ENCODE results near the gene PPP2R2B. TPM values are rescaled to one million over a fixed set of nuclear protein-coding genes. Genes with fewer than 3 reads are reported as not detected.

Gene PPP2R2B
- polyA plus RNA-seq, 12 donors, result 1.2 to 7.7 (median 2.0) TPM; not detected in 2

DNA sequence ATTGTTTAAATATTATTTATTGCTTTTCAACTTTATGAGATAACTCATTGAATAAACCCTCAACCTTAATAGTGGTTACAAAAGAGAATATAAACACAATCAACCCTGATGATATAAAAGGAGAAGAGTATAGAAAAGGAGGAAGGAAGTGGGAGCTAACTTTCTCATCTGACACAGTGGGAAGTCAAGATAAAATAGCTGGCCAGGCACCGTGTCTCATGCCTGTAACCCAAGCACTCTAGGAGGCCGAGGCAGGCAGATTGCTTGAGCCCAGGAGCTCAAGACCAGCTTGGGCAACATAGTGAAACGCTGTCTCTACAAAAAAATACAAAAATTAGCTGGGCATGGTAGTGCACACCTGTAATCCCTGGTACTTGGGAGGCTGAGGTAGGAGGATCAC, 93.5 kb downstream of the PPP2R2B start:
- no peak for DNase-seq

DNA sequence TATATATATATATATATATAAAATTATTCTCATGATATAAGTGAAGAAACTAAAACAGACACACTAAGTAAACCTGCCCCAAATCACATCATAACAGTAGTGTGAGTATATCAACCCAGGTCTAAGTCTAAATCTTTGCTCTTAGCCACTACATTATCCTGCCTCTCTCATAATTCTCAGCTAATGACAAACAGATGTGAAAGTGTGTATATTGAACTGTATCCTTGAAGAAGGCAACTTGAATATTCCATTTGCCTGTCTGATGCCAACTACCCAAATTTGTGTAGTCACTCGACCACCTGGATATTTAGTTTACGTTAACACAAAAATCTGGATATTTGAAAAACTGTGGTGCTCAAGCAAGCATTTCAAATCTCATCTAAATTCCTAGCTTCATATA, 97.4 kb downstream of the PPP2R2B start:
- DNase-seq, result no peak

DNA sequence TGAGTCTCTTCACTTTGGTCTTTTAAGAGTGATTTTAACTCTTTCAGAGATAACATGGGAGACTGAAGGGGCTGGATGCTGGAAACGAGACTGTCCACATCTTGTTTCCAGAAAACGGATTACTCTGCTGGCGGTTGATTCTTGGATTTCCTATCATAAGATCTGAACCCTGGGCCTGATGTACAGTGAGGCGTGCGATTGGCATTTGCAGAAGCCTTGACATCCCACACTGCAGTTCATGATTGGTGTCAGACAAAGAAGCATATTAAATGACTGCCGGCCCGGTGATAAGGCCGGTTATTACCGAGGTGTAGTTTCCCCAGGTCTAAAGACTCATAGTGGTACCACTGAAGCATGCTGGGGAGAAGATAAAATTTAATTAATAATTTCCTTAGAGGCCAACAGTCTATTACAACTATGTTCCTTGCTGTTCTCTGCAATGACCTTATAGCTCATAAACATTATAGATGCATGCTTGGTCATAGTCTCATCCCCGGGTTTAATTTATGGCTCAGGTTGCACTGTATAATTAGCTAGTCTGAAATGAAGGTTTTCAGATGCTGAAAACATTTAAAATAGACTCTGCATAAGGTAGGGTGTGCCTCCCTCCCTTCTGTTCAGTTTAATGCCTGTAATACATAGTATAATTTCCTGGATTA, 99.2 kb downstream of the PPP2R2B start:
- no peak for DNase-seq

DNA sequence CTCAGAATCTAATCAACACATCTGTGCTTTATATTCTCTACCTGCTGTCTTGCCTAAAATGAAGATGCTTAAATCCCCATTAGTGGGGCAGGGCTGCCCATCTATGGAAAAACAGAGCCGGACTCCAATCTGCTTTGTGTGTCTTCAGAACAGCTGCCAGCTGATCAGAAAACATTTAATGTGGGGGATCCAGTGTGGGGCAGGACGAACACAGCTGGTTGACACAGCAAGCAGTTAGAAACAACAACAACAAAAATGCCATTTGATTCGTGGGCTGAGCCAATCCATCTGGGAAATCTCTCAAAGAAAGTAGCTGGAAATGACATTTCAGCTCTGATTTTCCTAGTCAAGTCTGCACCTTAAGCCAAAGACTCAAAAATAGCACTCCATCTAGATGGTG, 99.8 kb downstream of the PPP2R2B start:
- DNase-seq, result no peak

DNA sequence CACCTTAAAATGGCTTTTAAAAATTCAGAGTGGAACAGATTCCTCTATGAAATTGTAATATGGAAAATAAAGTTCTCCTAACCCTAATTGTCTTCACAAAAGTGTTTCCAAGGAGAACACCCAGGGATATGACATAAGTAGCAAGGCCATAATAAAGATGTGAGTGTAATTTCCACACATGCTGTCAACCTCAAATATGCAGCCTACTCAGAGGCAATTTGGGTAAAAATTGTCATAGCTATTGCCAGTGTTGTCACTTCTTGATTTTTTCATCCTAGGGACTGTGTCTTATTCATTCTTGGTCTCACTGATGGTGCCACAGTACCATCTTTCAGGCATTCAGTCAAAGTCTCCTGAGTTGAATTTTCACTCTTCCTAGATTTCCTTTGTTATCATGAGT, 100.3 kb downstream of the PPP2R2B start:
- DNase-seq, result no peak

DNA sequence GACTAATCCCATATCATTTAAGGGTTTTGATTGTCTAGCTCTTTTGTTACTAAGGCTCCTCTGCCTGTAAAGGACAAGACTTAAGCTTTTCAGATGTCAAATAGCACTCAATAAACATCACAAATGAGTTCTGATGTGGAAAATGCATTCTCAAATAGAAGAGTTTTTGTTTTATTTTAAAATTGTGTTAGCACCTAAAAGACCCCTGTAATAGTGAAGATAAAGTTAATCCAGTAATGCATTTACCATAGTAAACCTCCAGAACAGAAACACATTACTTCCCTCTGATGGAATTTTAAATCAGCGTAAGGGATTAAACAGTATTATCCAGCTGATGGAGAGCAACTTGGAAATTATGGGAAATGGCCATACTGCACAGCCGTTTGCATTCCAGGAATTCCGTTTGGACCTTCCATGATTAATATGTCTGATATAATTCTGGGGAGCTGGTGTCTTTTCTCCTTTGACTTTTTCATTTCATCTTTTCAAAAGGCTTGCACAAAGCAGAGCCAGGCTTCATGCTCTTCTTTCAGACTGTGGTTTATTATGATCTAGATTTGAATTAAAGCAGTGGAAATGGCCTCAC, 105.6 kb downstream of the PPP2R2B start:
- DNase-seq, result no peak

DNA sequence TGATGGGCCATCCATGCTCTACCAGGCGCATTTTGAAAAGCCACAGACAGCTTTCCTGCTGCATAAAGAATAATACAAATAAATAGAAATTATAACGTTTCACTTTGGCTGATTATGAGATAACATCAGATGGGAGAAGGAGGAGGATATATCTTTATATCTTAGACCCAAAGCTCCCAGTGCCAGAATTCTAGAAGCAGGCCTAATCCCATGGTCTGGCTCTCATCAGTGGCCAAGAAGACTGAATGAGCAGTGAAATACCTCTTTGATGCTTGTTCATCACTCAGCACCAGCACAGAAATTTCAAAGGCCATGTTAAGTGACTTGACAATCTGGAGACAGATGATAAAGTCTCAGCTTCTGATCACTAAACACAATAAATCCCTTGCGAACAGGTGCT, 107.6 kb downstream of the PPP2R2B start:
- DNase-seq, result no peak

- no peak for DNase-seq
These were observed 108.0 kb downstream of the PPP2R2B start for GRCh38 chr5:146770546-146770945.

DNA sequence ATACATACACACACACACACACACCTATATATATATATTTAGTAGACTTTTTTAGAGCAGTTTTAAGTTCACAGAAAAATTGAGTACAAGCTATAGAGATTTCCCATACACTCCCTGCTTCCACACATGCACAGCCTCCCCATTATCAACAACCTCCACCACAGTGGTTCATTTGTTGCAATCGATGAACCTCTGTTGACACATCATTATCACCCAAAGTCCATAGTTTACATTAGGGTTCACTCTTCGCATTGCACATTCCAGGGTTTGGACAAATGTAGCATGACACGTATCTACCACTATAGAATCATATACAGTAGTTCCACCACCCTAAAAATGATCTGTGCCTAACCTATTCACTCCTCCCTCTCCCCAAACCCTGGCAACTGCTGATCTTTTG, 111.0 kb downstream of the PPP2R2B start:
- DNase-seq, result no peak

DNA sequence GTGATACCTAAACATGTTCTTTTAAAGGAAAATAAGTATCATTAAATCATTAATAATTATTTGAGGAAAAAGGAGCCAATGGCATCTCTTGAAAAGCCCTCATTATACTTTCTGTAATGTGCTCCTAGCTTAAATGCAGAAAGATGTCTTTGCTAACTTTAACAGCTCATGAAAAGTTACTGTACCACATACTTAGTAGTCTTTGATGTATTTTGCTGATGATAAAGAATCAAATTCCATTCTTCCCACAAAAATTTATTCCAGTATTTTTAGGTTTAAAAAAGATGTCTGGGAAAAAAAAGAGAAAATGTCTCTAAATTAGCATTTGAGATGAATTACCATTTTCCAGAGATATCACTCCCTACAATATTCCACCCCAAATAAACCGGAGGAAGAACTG, 112.5 kb downstream of the PPP2R2B start:
- no peak for DNase-seq

DNA sequence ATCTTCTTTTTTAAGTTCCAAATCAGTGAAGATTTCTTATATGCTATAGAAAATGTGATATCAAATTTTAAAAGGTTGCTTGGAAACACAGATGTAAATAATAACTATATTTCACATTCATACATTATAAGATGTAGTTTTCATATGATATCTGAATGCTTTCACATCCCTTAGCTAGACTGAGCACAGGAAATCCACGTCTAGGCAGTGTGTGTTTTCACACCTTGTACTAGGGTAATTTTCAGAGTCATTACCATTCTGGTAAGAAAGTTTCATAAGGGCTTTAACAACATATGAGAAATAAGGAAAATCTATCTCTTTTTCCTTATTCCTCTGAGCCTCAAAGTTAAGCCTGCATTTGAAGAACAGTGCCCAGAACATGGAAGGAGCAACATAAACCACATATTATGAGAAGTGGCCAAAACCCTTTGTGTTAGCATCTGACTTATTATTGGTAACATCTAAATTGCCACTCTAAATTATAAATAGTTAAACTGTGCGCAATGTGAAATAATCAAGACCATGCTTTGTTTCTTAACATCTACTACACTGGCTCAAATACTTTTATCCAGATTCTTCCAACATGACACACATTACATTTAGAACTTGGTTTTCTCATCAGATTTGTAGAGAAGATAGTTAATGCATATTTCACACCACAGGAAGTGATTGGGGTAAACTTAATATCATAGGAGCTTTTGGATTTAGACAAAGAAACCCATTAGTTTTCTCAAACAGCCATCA, 113.3 kb downstream of the PPP2R2B start:
- DNase-seq, result no peak

- DNase-seq, result no peak
These were observed 115.7 kb downstream of the PPP2R2B start for GRCh38 chr5:146762830-146763229.

DNA sequence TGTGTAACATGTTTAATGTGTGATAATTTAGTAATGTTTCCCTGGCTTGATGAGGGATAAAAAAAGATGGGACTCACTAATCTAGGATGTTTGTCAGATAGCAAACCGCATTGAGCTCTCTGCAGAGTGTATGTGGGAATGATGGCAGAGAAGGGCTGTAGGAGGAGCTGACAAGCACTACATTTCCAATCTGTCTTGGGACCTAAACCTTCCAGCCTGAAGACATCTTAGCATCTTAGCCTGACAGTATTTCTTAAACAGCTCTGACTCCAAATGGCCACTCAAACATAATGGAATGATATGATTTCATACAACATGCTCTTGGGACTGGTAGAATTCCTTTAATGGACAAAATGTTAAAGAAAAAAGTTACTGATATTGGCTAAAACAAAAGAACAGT, 116.7 kb downstream of the PPP2R2B start:
- peak; percentile 33 for DNase-seq

DNA sequence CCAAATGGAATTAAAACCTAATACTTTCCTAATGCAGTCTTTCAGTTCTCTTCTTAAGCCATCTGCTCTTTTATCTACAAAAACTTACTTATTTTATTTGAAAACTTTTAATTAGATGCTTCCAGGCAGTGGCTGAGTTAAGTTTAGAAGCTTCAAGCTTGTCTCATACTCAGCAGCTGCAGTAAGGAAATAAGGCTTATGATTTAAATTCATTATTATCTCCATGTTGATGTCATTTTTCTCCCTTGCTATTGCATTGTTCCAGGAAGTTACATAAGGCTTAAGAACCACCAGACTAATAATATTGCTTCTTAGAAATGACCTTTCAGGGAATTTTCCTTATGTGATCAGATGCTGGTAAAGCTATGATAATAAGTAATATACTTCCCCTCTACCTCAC, 119.6 kb downstream of the PPP2R2B start:
- no peak for DNase-seq

DNA sequence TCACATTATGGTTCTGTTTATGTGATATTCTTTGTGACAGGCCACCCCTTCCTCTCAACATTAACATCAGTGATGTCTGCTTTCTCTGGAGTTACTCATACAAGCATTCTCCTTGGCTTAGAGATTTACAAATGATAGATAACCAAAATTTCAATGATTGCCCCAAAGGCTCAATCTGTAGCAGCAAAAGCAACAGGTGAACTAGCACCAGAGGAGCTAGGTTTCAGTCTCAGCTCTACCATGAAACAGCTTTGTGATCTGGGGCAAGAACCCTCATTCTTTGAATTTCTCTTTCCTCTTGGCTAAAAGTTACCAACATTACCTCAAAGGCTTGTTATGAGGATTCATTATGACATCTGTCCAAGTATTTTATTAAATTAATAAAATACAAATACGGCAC, 120.5 kb downstream of the PPP2R2B start:
- no peak for DNase-seq

DNA sequence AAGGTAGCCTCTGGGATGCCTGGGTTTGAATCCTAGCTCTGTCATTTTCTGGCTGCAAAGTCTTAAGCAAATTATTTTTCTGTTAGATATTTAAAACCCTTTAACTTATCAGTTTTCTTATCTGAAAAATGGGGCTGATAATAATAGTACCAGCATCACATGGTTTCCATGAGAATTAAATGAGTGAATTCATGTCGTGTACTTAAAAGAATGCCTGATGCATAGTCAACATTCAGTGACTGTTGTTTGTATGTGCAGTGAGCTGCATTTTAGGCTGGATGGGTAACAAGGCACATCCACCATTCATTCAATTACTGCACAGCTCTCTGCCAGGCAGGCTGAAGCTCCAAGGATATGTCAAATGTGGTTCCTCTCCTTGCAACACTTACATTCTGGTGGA, 122.0 kb downstream of the PPP2R2B start:
- DNase-seq, result no peak

- DNase-seq, result no peak
These were observed 122.8 kb downstream of the PPP2R2B start for GRCh38 chr5:146755793-146756192.

DNA sequence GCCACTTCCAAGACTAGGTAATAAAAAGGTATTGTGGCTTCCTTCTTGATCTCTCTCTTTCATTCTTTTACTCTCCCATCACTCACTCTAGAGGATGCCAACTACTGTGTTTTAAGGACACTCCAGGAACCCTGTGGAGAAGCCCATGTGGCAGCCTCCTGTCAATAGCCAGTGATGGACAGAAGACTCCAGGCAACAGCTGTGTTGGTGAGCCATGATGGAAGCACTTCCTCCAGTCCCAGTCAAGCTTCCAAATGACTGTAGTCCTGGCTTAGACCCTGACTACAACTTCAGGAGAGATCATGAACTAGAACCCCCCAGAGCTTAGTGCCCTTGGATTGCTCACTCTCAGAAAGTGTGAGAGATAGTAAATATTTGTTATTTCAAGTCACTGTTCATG, 123.9 kb downstream of the PPP2R2B start:
- DNase-seq, result no peak

DNA sequence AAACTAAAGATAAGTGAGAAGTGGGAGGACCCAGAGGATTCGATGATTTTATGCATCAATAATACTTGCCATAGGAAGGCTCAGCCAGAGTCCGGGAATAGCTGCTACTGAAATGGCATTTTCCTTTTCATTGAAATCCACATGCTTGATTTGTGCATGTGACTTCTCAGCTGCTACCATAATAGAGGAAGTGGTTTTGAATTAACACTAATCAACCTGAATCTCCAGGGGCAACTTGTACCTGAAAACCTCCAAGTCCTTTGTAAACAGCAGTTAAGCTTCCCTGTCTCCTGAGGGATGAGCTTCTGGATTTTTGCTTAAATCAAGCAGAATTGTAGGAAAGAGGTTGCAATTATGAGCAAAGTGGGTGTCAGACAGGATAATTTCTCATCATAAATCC, 124.9 kb downstream of the PPP2R2B start:
- DNase-seq, result no peak

GRCh38 chr5:146751781-146752401, 126.7 kb downstream of the PPP2R2B start:
- DNase-seq, result no peak

GRCh38 chr5:146751054-146751453, 127.5 kb downstream of the PPP2R2B start:
- no peak for DNase-seq

GRCh38 chr5:146748533-146748932, 130.0 kb downstream of the PPP2R2B start:
- DNase-seq, result no peak
